Heart left ventricle (tissue), 16 donors: ENCODE data around the gene NEUROD2. TPM values are rescaled to one million over a fixed set of nuclear protein-coding genes. Genes with fewer than 3 reads are reported as not detected.

ENCODE experiments used
- ATAC-seq, 4 donors: fragments of 200-7000 bp; cut with Tn5 transposase; one replicate each; pipeline ENCODE4 v1.9.1; 2020 to 2022; ENCODE audit warnings: moderate library complexity in 4 of 4, mild to moderate bottlenecking in 3 of 4, moderate number of reproducible peaks in 1 of 4
- DNase-seq, 5 donors: peaks; one replicate each; pipeline ENCODE4 v3.0.0-alpha.2; 2020
- H3K27ac ChIP-seq, 12 donors: fragments of 200-600 bp; sonication (generic) in 4 of 12; one replicate each; pipeline versions ENCODE4 v1.5.0 to v1.8.0; 2016 to 2022; ENCODE audit warnings: mild to moderate bottlenecking in 2 of 12
- H3K27me3 ChIP-seq, 9 donors: fragments of 200-600 bp; sonication (generic) in 2 of 9; one replicate each; pipeline versions ENCODE4 v1.5.1 to v1.8.0; 2016 to 2022; ENCODE audit warnings: mild to moderate bottlenecking in 3 of 9
- H3K36me3 ChIP-seq, 9 donors: fragments of 200-600 bp; sonication (generic) in 2 of 9; one replicate each; pipeline versions ENCODE4 v1.5.0 to v1.8.0; 2018 to 2022; ENCODE audit warnings: mild to moderate bottlenecking in 2 of 9
- H3K4me1 ChIP-seq, 12 donors: fragments of 200-600 bp; sonication (generic) in 4 of 12; one replicate each; pipeline versions ENCODE4 v1.5.0 to v1.8.0; 2016 to 2022; ENCODE audit warnings: mild to moderate bottlenecking in 3 of 12
- H3K4me3 ChIP-seq, 12 donors: fragments of 200-600 bp; sonication (generic) in 4 of 12; one replicate each; pipeline versions ENCODE4 v1.5.0 to v1.8.0; 2017 to 2022; ENCODE audit warnings: mild to moderate bottlenecking in 9 of 12, moderate library complexity in 4 of 12
- H3K9me3 ChIP-seq, 12 donors: fragments of 200-600 bp; sonication (generic) in 4 of 12; one replicate each; pipeline versions ENCODE4 v1.5.0 to v1.8.0; 2016 to 2022; ENCODE audit warnings: mild to moderate bottlenecking in 1 of 12
- POLR2A ChIP-seq, 2 donors: fragments of 450-650 bp; IDR thresholded peaks; one replicate each; pipeline ENCODE4 v1.6.1; 2017; ENCODE audit warnings: antibody characterized with exemption in 2 of 2, mild to moderate bottlenecking in 2 of 2, moderate library complexity in 2 of 2
- WGBS, 4 donors: extraction: QIAGEN DNeasy Blood & Tissue Kit in 2 of 4; methylation state at CpG; one replicate each; pipeline versions ENCODE4 v1.1.5 to v1.1.7; 2013 to 2018; 5-methylcytosine and 5-hydroxymethylcytosine counted together
- intact Hi-C, 10 donors: fragments of 100-400 bp; cut with DNase I; formaldehyde crosslinking; loops; one replicate each; pipeline versions ENCODE4 v1.11.1 to v1.14.2; 2022
- polyA plus RNA-seq, 2 donors: library from polyadenylated mRNA; stranded (reverse); fragments of 200-250 nt; gene quantifications; one replicate each; pipeline ENCODE4 v1.2.3, GENCODE V29; 2013
- total RNA-seq, 9 donors: library from RNA; depleted of rRNA in 2 of 9; stranded (reverse); fragments of >200 nt in 2 of 9; fragmentation: NEBNext Ultra II Directional in 3 of 9; extraction: Animal tissue kit (Norgen Biotek cat#: 25700) in 3 of 9; gene quantifications; one replicate each; pipeline versions ENCODE4 v1.1.0 to v1.2.4, GENCODE V29; 2016 to 2023
- TF ChIP-seq, protein P1 (sequence below), 12 donors: fragments of 200-600 bp; sonication (generic) in 4 of 12; IDR thresholded peaks; one replicate each; pipeline versions ENCODE4 v1.5.0 to v1.8.0; 2018 to 2022; ENCODE audit warnings: antibody characterized with exemption in 12 of 12, mild to moderate bottlenecking in 5 of 12
- donor health status: ischemic (EF 13 %, LVEDD 7.1; RV severe dilation, severe dysfunction).
- donor health status: healthy with polysubstance abuse.
- donor health status: DM: no; HTN: yes; CAD: no.
- donor health status: DM: no; HTN: no; CAD: no.
- donor health status: ischemic (EF 25% LVEDD 6.9; RV normal size, moderate dysfunction).
- donor health status: ischemic (EF 25% LVEDD 5.7; RV mildly dilated, moderate dysfunction).
- donor health status: healthy.
- donor health status: DM: yes; HTN: yes; CAD: no.
- donor health status: ischemic (EF 35%, LVEDD 5.7; RV mildly dilated, moderate dysfunction).
- donor health status: nonischemic (EF 11% LVEDD 7.7; RV severe dilation, severe dysfunction).
- donor health status: DM: yes; HTN: yes; CAD: no.
- donor health status: PGD.
- donor health status: ischemic (EF 29% LVEDD 5.4; RV normal size, mild dysfunction).
- donor health status: nonischemic (EF 23%, LVEDD 6.1; RV moderate dilation, normal function).

Gene NEUROD2
- total and polyA plus RNA-seq, 11 donors: not detected

DNA sequence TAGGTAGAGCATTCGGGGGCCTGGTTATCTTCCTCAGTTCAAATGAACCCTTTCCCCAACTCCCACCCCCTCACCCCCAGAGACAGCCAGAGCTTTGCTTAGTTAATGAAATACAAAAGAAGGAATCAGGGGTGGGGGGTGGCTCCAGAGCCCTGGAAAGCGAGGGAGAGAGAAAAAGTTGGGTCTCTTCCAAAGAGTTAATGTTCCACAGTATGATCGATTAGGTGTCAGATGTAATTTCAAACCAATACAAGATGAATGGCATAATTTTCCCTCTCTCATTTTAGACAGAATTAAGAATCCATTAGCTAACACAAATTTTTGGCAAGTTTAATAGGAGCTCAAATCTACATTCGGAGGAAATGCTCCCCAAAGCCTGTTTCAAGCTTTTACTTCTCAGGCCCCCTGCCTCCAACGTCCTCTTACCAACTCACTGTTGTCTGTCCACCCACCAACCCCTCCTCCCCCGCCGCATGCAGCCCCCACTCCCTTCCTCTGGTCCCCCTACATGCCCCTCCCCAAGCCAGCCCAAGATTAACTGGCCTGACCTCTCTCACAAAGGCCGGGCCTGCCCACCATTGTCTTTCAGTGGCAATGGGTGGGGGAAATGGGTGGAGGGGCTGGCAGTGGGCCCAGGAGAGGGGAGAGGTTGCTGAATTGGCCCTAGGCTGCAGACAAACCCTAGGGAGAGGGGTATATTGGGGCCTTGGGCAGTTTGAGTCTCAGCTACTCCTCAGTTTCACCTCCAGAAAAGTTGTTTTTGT, 28.2 kb downstream of the NEUROD2 start:
- Histone ChIP-seq H3K36me3 (no peaks in the 10 kb centered on the region), H3K9me3 (no peaks in the 10 kb centered on the region), H3K4me1 (peaks cover 0 to 17% (median 6%) of the 10 kb centered on the region in 12 donors), H3K27me3 (no peaks in the 10 kb centered on the region), H3K27ac (peak overlapping the region in 4 of 12 donors; percentile 16 to 57 (median 52)), H3K4me3 (no peak overlapping the region)
- DNase-seq (peak; percentile 73 to 84 (median 80)), ATAC-seq (peak; percentile 55 to 95 (median 78))
- TF ChIP-seq POLR2A (IDR thresholded peaks at IDR 0.05): no peak
- TF ChIP-seq, protein P1, sequence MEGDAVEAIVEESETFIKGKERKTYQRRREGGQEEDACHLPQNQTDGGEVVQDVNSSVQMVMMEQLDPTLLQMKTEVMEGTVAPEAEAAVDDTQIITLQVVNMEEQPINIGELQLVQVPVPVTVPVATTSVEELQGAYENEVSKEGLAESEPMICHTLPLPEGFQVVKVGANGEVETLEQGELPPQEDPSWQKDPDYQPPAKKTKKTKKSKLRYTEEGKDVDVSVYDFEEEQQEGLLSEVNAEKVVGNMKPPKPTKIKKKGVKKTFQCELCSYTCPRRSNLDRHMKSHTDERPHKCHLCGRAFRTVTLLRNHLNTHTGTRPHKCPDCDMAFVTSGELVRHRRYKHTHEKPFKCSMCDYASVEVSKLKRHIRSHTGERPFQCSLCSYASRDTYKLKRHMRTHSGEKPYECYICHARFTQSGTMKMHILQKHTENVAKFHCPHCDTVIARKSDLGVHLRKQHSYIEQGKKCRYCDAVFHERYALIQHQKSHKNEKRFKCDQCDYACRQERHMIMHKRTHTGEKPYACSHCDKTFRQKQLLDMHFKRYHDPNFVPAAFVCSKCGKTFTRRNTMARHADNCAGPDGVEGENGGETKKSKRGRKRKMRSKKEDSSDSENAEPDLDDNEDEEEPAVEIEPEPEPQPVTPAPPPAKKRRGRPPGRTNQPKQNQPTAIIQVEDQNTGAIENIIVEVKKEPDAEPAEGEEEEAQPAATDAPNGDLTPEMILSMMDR (IDR thresholded peaks at IDR 0.05): no peak
- intact Hi-C loops: loop anchor here in 1 of 10 donors (10.0 kb wide), 1 partner anchor 45 kb away; the partner anchor contains the start of gene PPP1R1B
- 51 to 61% (median 55%) methylated on average over 8 of the region's 8 CpGs for WGBS, 4 donors

DNA sequence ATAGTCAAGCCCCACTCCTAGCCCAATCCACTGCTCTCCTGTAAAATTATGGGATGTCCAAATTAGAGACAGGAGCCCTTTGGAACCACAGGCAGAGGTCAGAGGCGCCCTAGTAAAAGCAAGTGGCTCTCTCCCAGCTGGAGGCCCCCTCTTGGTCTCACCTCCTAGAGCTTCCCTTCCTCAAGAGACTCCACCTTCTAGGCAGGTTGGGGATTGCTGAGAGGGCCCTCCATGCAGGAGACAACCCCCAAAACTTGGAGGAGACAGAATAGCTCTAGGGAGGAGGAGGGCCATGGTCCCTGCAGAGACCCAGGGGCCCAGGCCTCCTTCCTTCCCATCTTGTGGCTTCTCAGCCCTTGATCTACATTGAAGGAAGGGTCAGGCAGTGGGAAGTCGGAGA, 29.4 kb downstream of the NEUROD2 start:
- DNase-seq (no peak), ATAC-seq (no peak)
- H3K4me1 ChIP-seq: peaks cover 0 to 23% (median 11%) of the 10 kb centered on the region in 12 donors
- no peaks in the 10 kb centered on the region for H3K27me3 ChIP-seq
- intact Hi-C loops: loop anchor here in 1 of 10 donors (10.0 kb wide), 1 partner anchor 47 kb away; the partner anchor contains the start of gene PPP1R1B
- H3K36me3 ChIP-seq: no peaks in the 10 kb centered on the region
- TF ChIP-seq, protein P1 (IDR thresholded peaks at IDR 0.05): no peak
- no peak for TF ChIP-seq POLR2A (IDR thresholded peaks at IDR 0.05)
- no peaks in the 10 kb centered on the region for H3K9me3 ChIP-seq
- H3K27ac ChIP-seq: peak overlapping the region in 1 of 12 donors; percentile 51
- H3K4me3 ChIP-seq: no peak overlapping the region
- 81 to 97% (median 87%) methylated on average over 2 of the region's 2 CpGs for WGBS, 4 donors

DNA sequence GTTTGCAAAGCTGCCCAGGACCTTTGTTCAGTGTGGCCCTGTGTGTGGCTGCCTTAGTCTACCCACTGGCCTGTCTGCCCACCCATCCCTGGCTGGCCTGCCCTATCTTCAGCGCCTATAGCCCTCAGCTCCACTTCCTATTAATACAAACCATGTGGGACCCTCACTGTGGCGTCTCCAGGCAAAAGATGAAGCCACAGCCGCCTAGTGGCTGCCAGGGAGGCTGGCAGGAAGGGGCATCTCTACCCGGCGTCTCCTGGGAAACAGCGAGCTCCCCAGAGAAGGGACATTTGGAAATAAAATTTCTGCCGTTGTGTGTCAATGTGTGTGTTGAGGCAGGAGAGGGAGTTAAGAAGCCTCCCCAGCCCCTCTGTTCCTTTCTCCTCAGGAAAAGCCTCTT, 31.5 kb downstream of the NEUROD2 start:
- H3K27me3 ChIP-seq: no peaks in the 10 kb centered on the region
- 32 to 49% (median 43%) methylated on average over 7 of the region's 7 CpGs for WGBS, 4 donors
- H3K9me3 ChIP-seq: peaks cover 0 to 6% (median 0%) of the 10 kb centered on the region in 12 donors
- DNase-seq: no peak
- intact Hi-C loops: loop anchor here in 1 of 10 donors (10.0 kb wide), 1 partner anchor 49 kb away; the partner anchor contains the start of gene PPP1R1B
- H3K36me3 ChIP-seq: peaks cover 0 to 5% (median 0%) of the 10 kb centered on the region in 9 donors
- TF ChIP-seq, protein P1 (IDR thresholded peaks at IDR 0.05): peak in 6 of 12 donors; percentile 6 to 35 (median 26)
- TF ChIP-seq POLR2A (IDR thresholded peaks at IDR 0.05): no peak
- H3K4me3 ChIP-seq: no peak overlapping the region
- peaks cover 0 to 33% (median 16%) of the 10 kb centered on the region in 12 donors for H3K4me1 ChIP-seq
- H3K27ac ChIP-seq: no peak overlapping the region
- no peak for ATAC-seq
